ENCODE data around the gene GNL3. TPM values are rescaled to one million over a fixed set of nuclear protein-coding genes. Genes with fewer than 3 reads are reported as not detected.

Gene GNL3
- total and polyA plus RNA-seq, 2 of the 8 experiments (the other 6 are each of a cell fraction or from before 2014, with no cell fraction given) = 45.5 to 184 TPM

- H3K56ac ChIP-seq (replicated peaks; ENCODE audit: insufficient read length, low read depth, low read length) = no peak overlapping the region
- no peak for TF ChIP-seq ASH2L (IDR thresholded peaks at IDR 0.05; ENCODE audit: low read length)
- TF ChIP-seq EZH2 (IDR thresholded peaks at IDR 0.05; ENCODE audit: low read depth, low read length, severe bottlenecking) = no peak
- TF ChIP-seq POU5F1 (IDR thresholded peaks at IDR 0.05; ENCODE audit: low read depth, low read length) = no peak
- TF ChIP-seq CBX8 (IDR thresholded peaks at IDR 0.05; ENCODE audit: borderline replicate concordance, low read depth, low read length) = no peak
- TF ChIP-seq ATF2 (IDR thresholded peaks at IDR 0.05; ENCODE audit: low read length) = no peak
- no peak for TF ChIP-seq MAX (IDR thresholded peaks at IDR 0.05)
- no peak for TF ChIP-seq CBX5 (IDR thresholded peaks at IDR 0.05; ENCODE audit: low read depth, low read length)
- no peak for TF ChIP-seq RBBP5 (IDR thresholded peaks at IDR 0.05; ENCODE audit: borderline replicate concordance, low read depth, low read length)
- TF ChIP-seq HDAC6 (IDR thresholded peaks at IDR 0.05; ENCODE audit: low read depth, low read length) = no peak
- TF ChIP-seq KDM1A (IDR thresholded peaks at IDR 0.05; ENCODE audit: borderline replicate concordance, low read length) = no peak
- TF ChIP-seq FOSL1 (IDR thresholded peaks at IDR 0.05; ENCODE audit: insufficient read depth, low read depth, low read length) = no peak
- no peak for TF ChIP-seq SP4 (IDR thresholded peaks at IDR 0.05; ENCODE audit: low read length)
Observed at GRCh38 chr3:52650439-52650838, 35.4 kb upstream of the GNL3 start.

More at GRCh38 chr3:52650439-52650838, 35.4 kb upstream of the GNL3 start:
- Histone ChIP-seq H3K4me1 (replicated peaks in 1 of 4; ENCODE audit: control insufficient read depth in 3 of 4, insufficient read depth in 4 of 4, low read length in 3 of 4) (no peaks in the 10 kb centered on the region), H2BK15ac (ENCODE audit: low read length) (no peak overlapping the region), H2AFZ (ENCODE audit: low read length) (no peak overlapping the region), H3K4ac (replicated peaks; ENCODE audit: insufficient read length, low read depth, low read length) (no peak overlapping the region), H3K4me3 (ENCODE audit: extremely low read depth in 1 of 4, insufficient read depth in 2 of 4, low read depth in 3 of 4, low read length in 4 of 4) (no peak overlapping the region), H4K8ac (ENCODE audit: extremely low read depth, insufficient read depth, low read length) (no peak overlapping the region), H3K36me3 (ENCODE audit: control insufficient read depth in 2 of 4, insufficient read depth in 4 of 4, low read length in 3 of 4) (peaks cover 5 to 60% (median 19%) of the 10 kb centered on the region in 4 experiments; a peak in 7 of 8 replicates), H3K14ac (ENCODE audit: insufficient read length) (no peak overlapping the region), H3K4me2 (ENCODE audit: insufficient read depth in 1 of 2, low read depth in 2 of 2, low read length in 2 of 2) (no peak overlapping the region), H2BK20ac (ENCODE audit: low read length) (no peak overlapping the region), H3K9ac (replicated peaks in 1 of 4; ENCODE audit: extremely low read depth in 1 of 4, low read depth in 3 of 4, low read length in 3 of 4) (no peak overlapping the region), H2BK12ac (ENCODE audit: low read depth, low read length) (no peak overlapping the region), H3K9me3 (ENCODE audit: insufficient read depth in 2 of 2, low read depth in 1 of 2, low read length in 1 of 2) (no peaks in the 10 kb centered on the region), H3K27ac (ENCODE audit: low read depth, low read length) (no peak overlapping the region), H4K20me1 (replicated peaks in 1 of 2; ENCODE audit: control insufficient read depth in 1 of 2, insufficient read depth in 2 of 2, low read length in 2 of 2) (no peaks in the 10 kb centered on the region), H3K23ac (ENCODE audit: insufficient read length) (no peak overlapping the region), H2BK5ac (ENCODE audit: low read depth, low read length) (no peak overlapping the region), H4K91ac (replicated peaks; ENCODE audit: insufficient read length, low read length) (no peak overlapping the region), H3K18ac (ENCODE audit: extremely low read depth, low read length) (no peak overlapping the region), H4K5ac (ENCODE audit: insufficient read length, low read depth, low read length) (no peak overlapping the region), H3K79me1 (ENCODE audit: low read depth, low read length) (no peaks in the 10 kb centered on the region), H2AK5ac (ENCODE audit: low read depth, low read length) (no peak overlapping the region), H3K27me3 (replicated peaks in 1 of 4; ENCODE audit: control insufficient read depth in 3 of 4, extremely low read depth in 1 of 4, insufficient read depth in 3 of 4, low read length in 3 of 4) (no peaks in the 10 kb centered on the region), H3K79me2 (ENCODE audit: control insufficient read depth in 1 of 2, insufficient read depth in 2 of 2, low read length in 2 of 2) (no peaks in the 10 kb centered on the region), H2BK120ac (replicated peaks; ENCODE audit: low read depth, low read length) (no peak overlapping the region), H3K23me2 (ENCODE audit: low read depth, low read length) (no peaks in the 10 kb centered on the region)
- DNase-seq (ENCODE audit: low read depth in 1 of 2, low spot score in 2 of 2) (no peak), FAIRE-seq (no peak)
- WGBS, 2 experiments (ENCODE audit: extremely low coverage in 1 of 2, insufficient coverage in 1 of 2, insufficient read length in 1 of 2, insufficient replicate concordance in 2 of 2, low coverage in 1 of 2, low lambda C conversion rate in 2 of 2, missing lambda C conversion rate in 1 of 2) = 100% methylated on average over 1 of the region's 1 CpG; no CpG with 5 or more reads in 1 of the 2 experiments
- ChIA-PET CTCF (ENCODE audit: partially characterized antibody) (interaction anchor here (1.0 kb wide), 1 partner anchor 168 kb away, joined by 3 read pairs; no protein-coding TSS in a partner anchor), POLR2A (ENCODE audit: partially characterized antibody) (interaction anchor here (0.8 kb wide), 1 partner anchor 66 kb away, joined by 3 read pairs; no protein-coding TSS in a partner anchor)

Measured in H1 (cell line).